ENCODE data around the gene TAF11L6. TPM values are rescaled to one million over a fixed set of nuclear protein-coding genes. Genes with fewer than 3 reads are reported as not detected.
"Not testable (repeated sequence)": the region's sequence is repeated elsewhere in the genome, so short reads cannot be mapped to it uniquely, and the experiment has no call there.

TAF11L6 gene
- polyA plus RNA-seq, 1 donor = not detected

- not testable (repeated sequence) for H3K27me3 ChIP-seq (ENCODE audit: control insufficient read depth, insufficient read depth, low read length); DNase-seq; H3K4me1 ChIP-seq (ENCODE audit: control insufficient read depth, insufficient read depth, low read length); H3K27ac ChIP-seq (ENCODE audit: low read length); H3K9me3 ChIP-seq (ENCODE audit: control insufficient read depth, low read depth, low read length); H3K4me3 ChIP-seq (ENCODE audit: low read length); H3K36me3 ChIP-seq (ENCODE audit: control insufficient read depth, insufficient read depth, low read length)
- 60% methylated on average over 1 of the region's 12 CpGs for WGBS (ENCODE audit: insufficient coverage, low lambda C conversion rate)
Measured at GRCh38 chr5:17517526-17517925, 10.9 kb upstream of the TAF11L6 start.

- H3K4me1 ChIP-seq (ENCODE audit: control insufficient read depth, insufficient read depth, low read length); DNase-seq: not testable (repeated sequence)
- no CpG with 5 or more reads among the region's 15 CpGs for WGBS (ENCODE audit: insufficient coverage, low lambda C conversion rate)
Measured at GRCh38 chr5:17518067-17518466, 10.4 kb upstream of the TAF11L6 start, which contains the start of gene TAF11L3. TSS of gene TAF11L3 (plus strand) at chr5:17518367.

GRCh38 chr5:17519508-17519907, 9.0 kb upstream of the TAF11L6 start:
- H3K27ac ChIP-seq (ENCODE audit: low read length); H3K27me3 ChIP-seq (ENCODE audit: control insufficient read depth, insufficient read depth, low read length); H3K4me3 ChIP-seq (ENCODE audit: low read length); H3K36me3 ChIP-seq (ENCODE audit: control insufficient read depth, insufficient read depth, low read length); DNase-seq; H3K4me1 ChIP-seq (ENCODE audit: control insufficient read depth, insufficient read depth, low read length); H3K9me3 ChIP-seq (ENCODE audit: control insufficient read depth, low read depth, low read length): not testable (repeated sequence)
- WGBS (ENCODE audit: insufficient coverage, low lambda C conversion rate) = 100% methylated on average over 6 of the region's 14 CpGs

More at GRCh38 chr5:17518067-17518466, 10.4 kb upstream of the TAF11L6 start, which contains the start of gene TAF11L3:
- H3K4me3 ChIP-seq (ENCODE audit: low read length); H3K27ac ChIP-seq (ENCODE audit: low read length); H3K36me3 ChIP-seq (ENCODE audit: control insufficient read depth, insufficient read depth, low read length); H3K9me3 ChIP-seq (ENCODE audit: control insufficient read depth, low read depth, low read length); H3K27me3 ChIP-seq (ENCODE audit: control insufficient read depth, insufficient read depth, low read length): not testable (repeated sequence)

GRCh38 chr5:17521501-17521900, 7.0 kb upstream of the TAF11L6 start, which contains the start of gene TAF11L4:
TSS of gene TAF11L4 (plus strand) at chr5:17521801.
- not testable (repeated sequence) for H3K4me3 ChIP-seq (ENCODE audit: low read length); H3K9me3 ChIP-seq (ENCODE audit: control insufficient read depth, low read depth, low read length); H3K27ac ChIP-seq (ENCODE audit: low read length); H3K36me3 ChIP-seq (ENCODE audit: control insufficient read depth, insufficient read depth, low read length); DNase-seq; H3K27me3 ChIP-seq (ENCODE audit: control insufficient read depth, insufficient read depth, low read length); H3K4me1 ChIP-seq (ENCODE audit: control insufficient read depth, insufficient read depth, low read length)
- no CpG with 5 or more reads among the region's 15 CpGs for WGBS (ENCODE audit: insufficient coverage, low lambda C conversion rate)

GRCh38 chr5:17524935-17525334, 3.5 kb upstream of the TAF11L6 start, which contains the start of gene TAF11L5:
TSS of gene TAF11L5 (plus strand) at chr5:17525235.
- WGBS (ENCODE audit: insufficient coverage, low lambda C conversion rate) = no CpG with 5 or more reads among the region's 15 CpGs
- not testable (repeated sequence) for H3K27me3 ChIP-seq (ENCODE audit: control insufficient read depth, insufficient read depth, low read length); H3K27ac ChIP-seq (ENCODE audit: low read length); H3K4me3 ChIP-seq (ENCODE audit: low read length); DNase-seq; H3K9me3 ChIP-seq (ENCODE audit: control insufficient read depth, low read depth, low read length); H3K4me1 ChIP-seq (ENCODE audit: control insufficient read depth, insufficient read depth, low read length); H3K36me3 ChIP-seq (ENCODE audit: control insufficient read depth, insufficient read depth, low read length)

GRCh38 chr5:17526504-17526903, 2.0 kb upstream of the TAF11L6 start:
- H3K4me3 ChIP-seq (ENCODE audit: low read length); H3K4me1 ChIP-seq (ENCODE audit: control insufficient read depth, insufficient read depth, low read length); H3K27me3 ChIP-seq (ENCODE audit: control insufficient read depth, insufficient read depth, low read length); H3K36me3 ChIP-seq (ENCODE audit: control insufficient read depth, insufficient read depth, low read length); H3K9me3 ChIP-seq (ENCODE audit: control insufficient read depth, low read depth, low read length); H3K27ac ChIP-seq (ENCODE audit: low read length): not testable (repeated sequence)
- peak in 1 of 2 donors; percentile 24 for DNase-seq
- WGBS (ENCODE audit: insufficient coverage, low lambda C conversion rate) = 89% methylated on average over 6 of the region's 17 CpGs

Other genes starting within 250 kb of the TAF11L6 start
- gene TAF11L2, start 30.4 kb upstream of the TAF11L6 start, polyA plus RNA-seq = not detected
- gene TAF11L3, start 10.3 kb upstream of the TAF11L6 start, polyA plus RNA-seq = not detected
- gene TAF11L4, start 6.9 kb upstream of the TAF11L6 start, polyA plus RNA-seq = not detected
- not detected for gene TAF11L5, start 3.4 kb upstream of the TAF11L6 start, polyA plus RNA-seq
- gene TAF11L7, start 57.1 kb downstream of the TAF11L6 start, polyA plus RNA-seq = not detected
- not detected for gene TAF11L8, start 62.3 kb downstream of the TAF11L6 start, polyA plus RNA-seq
- gene TAF11L9, start 65.7 kb downstream of the TAF11L6 start, polyA plus RNA-seq = not detected
- gene TAF11L10, start 69.2 kb downstream of the TAF11L6 start, polyA plus RNA-seq = not detected
- gene TAF11L11, start 75.5 kb downstream of the TAF11L6 start, polyA plus RNA-seq = not detected
- not detected for gene TAF11L12, start 81.7 kb downstream of the TAF11L6 start, polyA plus RNA-seq
- gene TAF11L13, start 103.4 kb downstream of the TAF11L6 start, polyA plus RNA-seq = not detected
- not detected for gene TAF11L14, start 105.8 kb downstream of the TAF11L6 start, polyA plus RNA-seq